ENCODE measurements around the gene MYH11.
A peak's percentile ranks its signal among the peaks of the same experiment; 100 is the strongest.

MYH11 gene

GRCh38 chr16:15856901-15857698, at the start of gene MYH11:
TSS of gene MYH11 (minus strand) at chr16:15857028. CDS start at chr16:15838252, 18,776 bp downstream.
- no peak for DNase-seq

DNA sequence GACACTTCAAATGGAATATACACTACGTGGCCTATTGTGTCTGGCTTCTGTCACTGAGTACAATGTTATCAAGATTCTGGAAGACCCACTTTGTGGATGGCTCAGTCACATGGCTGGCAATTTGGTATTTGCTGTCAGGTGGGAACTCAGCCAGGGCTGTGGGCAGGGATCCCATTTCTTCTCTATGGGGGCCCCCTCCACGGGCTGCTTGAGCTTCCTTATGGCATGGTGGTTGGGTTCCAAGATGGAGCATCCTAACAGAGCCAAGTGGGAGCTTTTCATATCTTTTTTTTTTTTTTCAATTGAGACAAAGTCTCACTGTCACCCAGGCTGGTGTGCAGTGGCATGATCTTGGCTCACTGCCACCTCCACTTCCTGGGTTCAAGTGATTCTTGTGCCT, 49.6 kb upstream of the MYH11 start:
- DNase-seq, result no peak

- DNase-seq, result no peak
Observed at GRCh38 chr16:15903960-15904359, 47.1 kb upstream of the MYH11 start.

DNA sequence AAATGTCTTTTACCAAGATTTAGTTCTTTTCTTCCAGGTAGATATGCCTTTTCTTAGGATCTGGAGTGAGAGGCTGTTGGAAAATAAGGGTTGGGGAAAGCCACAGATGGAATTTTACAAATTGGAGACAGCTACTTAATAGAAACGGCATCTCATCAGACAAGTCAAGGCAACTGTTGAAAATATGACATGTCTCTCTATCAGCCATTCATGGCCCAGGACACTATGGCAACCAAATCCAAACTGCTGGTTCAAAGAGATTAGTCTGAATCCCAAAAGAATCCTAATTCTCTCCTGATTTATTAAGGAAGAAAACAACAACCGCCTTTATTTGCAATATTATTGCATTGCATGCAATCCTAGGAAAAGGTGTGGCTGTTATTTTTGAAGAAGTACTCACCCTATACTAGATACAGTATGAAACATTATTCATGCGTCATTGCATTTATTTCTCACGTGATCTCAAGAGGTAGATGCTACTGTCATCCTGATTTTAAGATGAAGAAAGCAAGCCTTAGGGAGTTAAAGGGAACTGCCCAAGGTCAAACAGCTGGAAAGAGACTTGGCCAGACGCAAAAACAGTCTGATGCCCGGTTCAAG, 44.2 kb upstream of the MYH11 start:
- DNase-seq, result no peak

- no peak for DNase-seq
Observed at GRCh38 chr16:15900357-15900756, 43.5 kb upstream of the MYH11 start.

DNA sequence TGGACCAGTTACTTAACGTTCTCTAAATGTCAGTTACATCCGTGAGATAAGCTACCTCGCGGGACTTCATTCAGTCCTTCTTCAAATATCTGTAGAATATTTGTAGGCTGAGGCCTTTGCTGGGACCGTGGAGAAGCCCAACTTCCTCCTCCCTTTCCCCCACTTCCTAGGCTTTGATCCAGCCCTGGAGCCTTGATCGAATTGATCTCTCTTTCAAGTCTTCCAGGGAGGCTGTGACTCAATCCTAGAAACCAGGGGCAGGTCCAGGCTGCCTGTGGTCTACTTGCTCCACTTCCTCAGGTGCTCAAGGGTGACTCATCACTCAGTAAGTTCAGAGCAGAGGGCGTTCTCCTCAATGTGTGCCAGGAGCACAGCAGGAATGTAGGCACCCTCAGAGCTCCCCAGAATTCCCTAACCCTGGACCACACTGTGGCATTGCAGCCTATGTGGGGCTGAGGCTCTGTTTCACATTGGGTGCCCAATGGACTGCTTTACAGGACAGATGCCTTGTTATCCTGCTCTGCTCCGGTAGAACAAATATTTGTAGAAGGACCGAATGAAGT, 42.8 kb upstream of the MYH11 start:
- DNase-seq, result no peak

DNA sequence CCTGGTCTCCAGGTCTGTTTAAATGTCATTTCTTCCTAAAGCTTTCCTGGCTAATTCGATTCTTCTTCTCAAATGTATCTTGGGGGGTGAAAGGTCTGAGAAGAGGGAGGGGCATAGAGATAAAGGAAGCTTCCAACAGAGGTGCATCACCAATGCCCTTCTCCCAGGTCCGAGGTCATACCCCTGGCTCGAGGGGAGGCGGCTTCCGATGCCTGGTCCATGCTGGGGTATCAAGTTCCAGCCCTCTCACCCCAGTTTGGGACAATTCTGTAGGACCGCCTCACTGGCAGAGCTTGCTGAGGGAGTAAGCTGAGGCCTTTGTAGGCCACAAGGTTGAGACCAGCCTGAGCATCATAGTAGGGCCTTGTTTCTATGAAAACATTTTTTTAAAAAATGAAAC, 41.8 kb upstream of the MYH11 start:
- no peak for DNase-seq

- DNase-seq, result no peak
Observed at GRCh38 chr16:15897834-15898254, 41.0 kb upstream of the MYH11 start.

- no peak for DNase-seq
Observed at GRCh38 chr16:15897121-15897780, 40.4 kb upstream of the MYH11 start.

- no peak for DNase-seq
Observed at GRCh38 chr16:15894571-15895374, 37.9 kb upstream of the MYH11 start.

DNA sequence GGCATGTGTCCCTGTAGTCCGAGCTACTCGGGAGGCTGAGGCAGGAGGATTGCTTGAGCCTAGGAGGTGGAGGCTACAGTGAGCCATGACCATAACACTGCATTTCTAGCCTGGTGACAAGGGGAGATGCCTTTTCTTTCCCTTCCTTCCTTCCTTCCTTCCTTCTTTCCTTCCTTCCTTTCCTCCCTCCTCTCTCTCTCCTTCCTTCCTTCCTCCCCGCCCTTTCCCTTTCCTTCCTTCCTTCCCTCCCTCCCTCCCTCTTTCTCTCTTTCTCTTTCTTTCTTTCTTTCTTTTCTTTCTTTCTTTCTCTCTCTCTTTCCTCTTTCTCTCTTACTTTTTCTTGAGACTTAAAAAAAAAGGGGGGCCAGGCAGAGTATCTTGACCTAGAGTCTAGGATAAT, 34.7 kb upstream of the MYH11 start:
- DNase-seq, result no peak

- peak; percentile 100 for DNase-seq
Observed at GRCh38 chr16:15888072-15888976, 31.5 kb upstream of the MYH11 start, which contains the start of gene CEP20. TSS of gene CEP20 (minus strand) at chr16:15888603. CDS start at chr16:15888585, 18 bp downstream.

DNA sequence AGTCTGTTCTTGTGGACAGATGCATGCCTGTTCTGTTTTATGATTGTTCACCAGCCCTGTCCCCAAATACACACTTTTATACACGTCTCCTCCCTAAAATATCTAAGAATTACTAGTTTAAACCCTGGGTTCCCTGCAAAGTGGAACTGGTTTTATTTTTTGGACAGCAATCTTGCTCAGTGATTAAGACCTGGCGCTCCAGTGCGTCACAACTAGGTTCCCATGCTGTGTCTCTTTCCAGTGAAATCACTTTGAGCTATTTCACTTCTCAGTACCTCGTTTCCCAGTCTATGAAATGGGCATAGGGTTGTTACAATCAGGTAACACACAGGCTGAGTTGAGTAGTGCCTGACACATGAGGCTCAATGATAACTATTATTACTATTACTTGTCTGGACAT, 30.5 kb upstream of the MYH11 start:
- DNase-seq, result no peak

- DNase-seq, result no peak
Observed at GRCh38 chr16:15886078-15886477, 29.2 kb upstream of the MYH11 start.

DNA sequence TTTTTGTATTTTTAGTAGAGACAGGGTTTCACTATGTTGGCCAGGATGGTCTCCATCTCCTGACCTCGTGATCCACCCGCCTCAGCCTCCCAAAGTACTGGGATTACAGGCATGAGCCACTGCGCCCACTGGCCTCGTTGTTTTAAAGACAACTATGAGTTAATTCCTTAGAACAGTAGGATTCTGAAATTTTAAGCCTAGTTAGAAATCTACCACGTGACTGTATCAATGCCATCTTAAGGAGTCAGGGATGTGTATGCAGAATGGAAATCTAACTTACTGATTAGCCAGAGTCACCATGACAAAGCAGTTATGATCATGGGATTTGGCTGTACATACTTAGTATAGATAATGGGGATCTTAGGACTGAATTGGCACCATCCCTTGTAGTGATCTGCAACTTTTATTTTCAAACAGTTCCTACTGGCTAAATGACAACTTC, 28.8 kb upstream of the MYH11 start:
- DNase-seq, result no peak

GRCh38 chr16:15882563-15882962, 25.7 kb upstream of the MYH11 start:
- no peak for DNase-seq

DNA sequence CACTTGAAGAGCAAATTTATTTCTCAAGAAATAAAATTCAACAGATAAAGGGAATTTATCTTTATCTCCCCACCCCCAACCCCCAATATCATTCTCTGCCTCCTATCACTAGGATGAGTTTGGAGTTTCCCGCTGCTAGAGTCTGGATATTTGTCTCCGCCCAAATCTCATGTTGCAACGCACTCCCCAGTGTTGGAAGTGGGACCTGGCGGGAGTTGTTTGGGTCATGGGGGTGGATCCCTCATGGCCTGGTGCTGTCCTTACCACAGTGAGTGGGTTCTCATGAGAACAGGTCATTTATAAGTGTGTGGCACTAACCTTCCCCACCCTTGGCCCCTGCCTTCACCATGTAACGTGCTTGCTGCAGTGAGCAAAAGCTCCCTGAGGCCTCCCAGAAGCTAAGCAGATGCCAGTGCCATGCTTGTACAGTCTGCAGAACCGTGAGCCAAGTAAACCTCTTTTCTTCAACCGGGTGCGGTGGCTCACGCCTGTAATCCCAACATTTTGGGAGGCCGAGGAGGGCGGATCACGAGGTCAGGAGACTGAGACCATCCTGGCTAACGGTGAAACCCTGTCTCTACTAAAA, 25.1 kb upstream of the MYH11 start:
- DNase-seq, result no peak

DNA sequence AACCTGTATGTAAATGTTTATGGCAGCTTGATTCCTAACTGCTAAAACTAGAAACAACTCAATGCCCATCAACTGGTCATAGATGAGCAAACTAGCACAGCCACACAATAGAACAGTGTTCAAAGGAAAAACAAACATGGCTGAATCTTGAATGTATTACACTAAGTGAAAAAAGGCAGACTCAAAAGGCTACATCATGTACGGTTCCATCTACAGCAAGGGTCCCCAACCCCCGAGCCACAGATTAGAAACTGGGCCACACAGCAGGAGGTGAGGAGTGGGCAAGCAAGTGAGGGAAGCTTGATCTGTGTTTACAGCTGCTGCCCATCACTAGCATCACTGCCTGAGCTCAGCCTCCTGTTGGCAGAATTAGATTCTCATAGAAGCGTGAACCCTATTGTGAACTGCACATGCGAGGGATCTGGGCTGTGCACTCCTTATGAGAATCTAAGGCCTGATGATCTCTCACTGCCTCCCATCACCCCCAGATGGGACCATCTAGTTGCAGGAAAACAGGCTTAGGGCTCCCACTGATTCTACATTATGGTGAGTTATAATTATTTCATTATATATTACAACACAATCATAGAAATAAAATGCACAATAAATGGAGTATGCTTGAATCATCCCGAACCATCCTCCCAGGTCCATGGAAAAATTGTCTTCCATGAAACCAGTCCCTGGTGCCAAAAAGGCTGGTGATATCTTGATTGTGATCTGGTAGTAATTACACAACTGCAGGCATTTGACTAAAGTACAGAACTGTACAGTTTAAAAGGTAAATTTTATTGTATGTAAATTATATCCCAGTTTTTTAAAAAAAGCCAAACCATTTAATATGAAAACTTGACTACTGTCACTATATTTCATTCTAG, 23.8 kb upstream of the MYH11 start:
- no peak for DNase-seq

GRCh38 chr16:15879255-15879811, 22.5 kb upstream of the MYH11 start:
- no peak for DNase-seq

DNA sequence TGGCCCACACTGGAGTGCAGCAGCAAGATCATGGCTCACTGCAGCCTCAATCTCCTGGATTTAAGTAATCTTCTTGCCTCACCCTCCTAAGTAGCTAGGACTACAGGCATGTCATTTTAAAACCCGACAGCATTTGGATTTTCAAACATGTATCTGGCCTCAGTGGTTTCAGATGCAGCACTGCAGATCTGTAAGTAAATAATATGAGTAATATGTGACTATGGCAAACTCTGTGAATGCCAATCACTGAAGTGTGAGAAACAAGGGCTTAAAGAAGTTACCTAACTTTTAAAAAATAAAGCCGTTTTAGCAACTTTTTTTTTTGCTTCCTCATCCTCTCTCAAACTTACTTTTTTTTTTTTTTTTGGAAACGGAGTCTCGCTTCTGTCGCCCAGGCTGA, 19.7 kb upstream of the MYH11 start:
- DNase-seq, result no peak

Measured in CD4-positive, alpha-beta T cell treated with Interleukin-10 for 1 hour (primary cell).